Calu3 (cell line): ENCODE data around the gene TMED1. TPM values are rescaled to one million over a fixed set of nuclear protein-coding genes. Genes with fewer than 3 reads are reported as not detected.
"Not testable (repeated sequence)": the region's sequence is repeated elsewhere in the genome, so short reads cannot be mapped to it uniquely, and the experiment has no call there.

Experiments
- BruUV-seq: library from RNA; stranded (reverse); fragments of 400-500 nt; replicated peaks from 2 replicates; lab custom pipeline; 2021; lab: Mats Ljungman, UMichigan
- CTCF ChIA-PET: fragments of 300-600 bp; sonication (Branson Sonifier 250); formaldehyde crosslinking; loops from one replicate; lab custom pipeline; 2022; ENCODE audit warnings: antibody characterized with exemption; lab: Charles Lee
- DNase-seq: peaks from one replicate; pipeline ENCODE4 v3.0.0; 2022
- H3K27ac Mint-ChIP-seq: one replicate; pipeline ENCODE4 v1.8.0; 2022; ENCODE audit warnings: mixed read lengths; ENCODE audit not compliant: unreplicated experiment
- H3K27me3 Mint-ChIP-seq: one replicate; pipeline ENCODE4 v1.8.0; 2022; ENCODE audit warnings: mixed read lengths; ENCODE audit not compliant: unreplicated experiment
- H3K36me3 Mint-ChIP-seq: one replicate; pipeline ENCODE4 v1.8.0; 2022; ENCODE audit warnings: mild to moderate bottlenecking, moderate library complexity, mixed read lengths; ENCODE audit not compliant: insufficient read depth, unreplicated experiment
- H3K4me1 Mint-ChIP-seq: one replicate; pipeline ENCODE4 v1.8.0; 2022; ENCODE audit warnings: mild to moderate bottlenecking, low read depth, mixed read lengths; ENCODE audit not compliant: unreplicated experiment
- H3K4me3 Mint-ChIP-seq: one replicate; pipeline ENCODE4 v1.8.0; 2022; ENCODE audit warnings: mild to moderate bottlenecking, low read depth, moderate library complexity, mixed read lengths; ENCODE audit not compliant: unreplicated experiment
- H3K9me3 Mint-ChIP-seq: one replicate; pipeline ENCODE4 v1.8.0; 2022; ENCODE audit warnings: low read depth, mixed read lengths; ENCODE audit not compliant: unreplicated experiment
- intact Hi-C: fragments of 100-400 bp; cut with micrococcal nuclease; formaldehyde crosslinking; loops from one replicate; pipeline ENCODE4 v1.10.0; 2022; ENCODE audit not compliant: unreplicated experiment
- total RNA-seq: library from RNA; stranded (reverse); gene quantifications from 2 replicates; pipeline ENCODE4 v1.2.3, GENCODE V29; 2022
- TF ChIP-seq, protein P1 (sequence below): fragments of 200-600 bp; IDR thresholded peaks from one replicate; pipeline ENCODE4 v1.8.0; 2022; ENCODE audit warnings: antibody characterized with exemption; ENCODE audit not compliant: unreplicated experiment

TMED1 gene
- total RNA-seq, 1 experiment from 2014 or later: 20.7 TPM

DNA sequence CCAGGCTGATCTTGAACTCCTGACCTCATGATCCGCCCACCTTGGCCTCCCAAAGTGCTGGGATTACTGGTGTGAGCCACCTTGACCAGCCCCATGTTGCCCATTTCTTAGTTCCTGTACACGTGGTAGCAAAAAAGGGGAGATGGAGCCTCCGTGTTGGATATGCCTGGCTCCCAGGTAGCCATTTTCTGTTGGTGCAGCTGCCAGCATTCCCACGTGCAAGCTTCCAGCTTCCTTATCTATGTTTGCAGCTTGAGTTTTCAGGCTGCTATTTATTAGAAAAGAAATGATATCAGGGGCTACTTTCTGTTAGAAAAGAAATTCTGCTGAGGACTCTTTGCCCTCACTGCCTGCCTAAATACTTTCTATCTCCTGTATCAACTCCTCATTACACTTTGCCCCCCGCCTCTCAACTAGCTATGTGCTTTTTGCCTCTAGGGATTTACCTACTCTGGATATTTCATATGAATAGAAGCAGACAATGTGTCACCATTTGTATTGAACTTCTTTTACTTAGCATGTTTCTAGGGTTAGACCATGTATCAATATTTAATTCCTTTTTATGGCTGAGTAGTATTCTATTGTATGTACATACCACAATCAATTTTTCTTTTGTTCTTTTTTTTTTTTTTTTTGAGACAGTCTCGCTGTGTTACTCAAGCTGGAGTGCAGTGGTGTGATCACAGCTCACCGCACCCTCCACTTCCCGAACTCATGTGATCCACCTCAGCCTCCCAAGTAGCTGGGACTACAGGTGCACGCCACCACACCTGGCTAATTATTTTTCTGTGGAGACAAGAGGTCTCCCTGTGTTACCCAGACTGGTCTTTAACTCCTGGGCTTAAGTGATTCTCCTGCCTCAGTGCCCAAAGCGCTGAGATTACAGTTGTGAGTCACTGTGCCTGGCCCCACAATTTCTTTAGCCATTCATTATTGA, 3.4 kb upstream of the TMED1 start:
- CTCF ChIA-PET: no interaction called here

DNA sequence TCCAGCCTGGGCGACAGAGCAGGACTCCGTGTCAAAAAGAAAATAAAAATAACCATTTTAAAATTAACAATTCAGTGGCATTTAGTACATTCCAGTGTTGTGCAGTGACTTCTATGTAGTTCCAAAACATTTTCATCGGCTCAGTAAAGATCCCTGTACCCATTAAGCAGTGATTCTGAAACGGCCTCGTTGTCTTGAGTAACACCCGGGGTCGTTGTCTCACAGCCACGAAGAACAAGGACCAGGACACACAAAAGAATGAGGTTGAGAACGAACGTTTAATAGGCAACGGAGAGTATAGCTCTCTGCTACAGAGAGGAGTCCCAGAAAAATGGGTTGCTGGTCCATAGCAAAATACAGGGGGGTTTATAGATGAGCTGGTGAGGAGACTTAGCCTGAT, 2.4 kb upstream of the TMED1 start:
- H3K9me3 Mint-ChIP-seq: peaks cover 2% of the 10 kb centered on the region
- DNase-seq: no peak
- intact Hi-C loops: no loop called here
- H3K4me3 Mint-ChIP-seq: no peak overlapping the region
- BruUV-seq: no TSS peak
- H3K27me3 Mint-ChIP-seq: no peaks in the 10 kb centered on the region
- H3K4me1 Mint-ChIP-seq: no peaks in the 10 kb centered on the region
- H3K27ac Mint-ChIP-seq: no peak overlapping the region
- TF ChIP-seq, protein P1, sequence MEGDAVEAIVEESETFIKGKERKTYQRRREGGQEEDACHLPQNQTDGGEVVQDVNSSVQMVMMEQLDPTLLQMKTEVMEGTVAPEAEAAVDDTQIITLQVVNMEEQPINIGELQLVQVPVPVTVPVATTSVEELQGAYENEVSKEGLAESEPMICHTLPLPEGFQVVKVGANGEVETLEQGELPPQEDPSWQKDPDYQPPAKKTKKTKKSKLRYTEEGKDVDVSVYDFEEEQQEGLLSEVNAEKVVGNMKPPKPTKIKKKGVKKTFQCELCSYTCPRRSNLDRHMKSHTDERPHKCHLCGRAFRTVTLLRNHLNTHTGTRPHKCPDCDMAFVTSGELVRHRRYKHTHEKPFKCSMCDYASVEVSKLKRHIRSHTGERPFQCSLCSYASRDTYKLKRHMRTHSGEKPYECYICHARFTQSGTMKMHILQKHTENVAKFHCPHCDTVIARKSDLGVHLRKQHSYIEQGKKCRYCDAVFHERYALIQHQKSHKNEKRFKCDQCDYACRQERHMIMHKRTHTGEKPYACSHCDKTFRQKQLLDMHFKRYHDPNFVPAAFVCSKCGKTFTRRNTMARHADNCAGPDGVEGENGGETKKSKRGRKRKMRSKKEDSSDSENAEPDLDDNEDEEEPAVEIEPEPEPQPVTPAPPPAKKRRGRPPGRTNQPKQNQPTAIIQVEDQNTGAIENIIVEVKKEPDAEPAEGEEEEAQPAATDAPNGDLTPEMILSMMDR: no peak
- CTCF ChIA-PET: no interaction called here
- H3K36me3 Mint-ChIP-seq: peaks cover 22% of the 10 kb centered on the region

More for the DNA sequence above, 3.4 kb upstream of the TMED1 start:
- Mint-ChIP-seq H3K36me3 (peaks cover 22% of the 10 kb centered on the region), H3K4me3 (no peak overlapping the region), H3K4me1 (no peaks in the 10 kb centered on the region), H3K27me3 (no peaks in the 10 kb centered on the region), H3K27ac (no peak overlapping the region), H3K9me3 (peaks cover 2% of the 10 kb centered on the region)
- TF ChIP-seq, protein P1: no peak
- intact Hi-C loops: no loop called here
- DNase-seq: no peak
- BruUV-seq: no TSS peak

DNA sequence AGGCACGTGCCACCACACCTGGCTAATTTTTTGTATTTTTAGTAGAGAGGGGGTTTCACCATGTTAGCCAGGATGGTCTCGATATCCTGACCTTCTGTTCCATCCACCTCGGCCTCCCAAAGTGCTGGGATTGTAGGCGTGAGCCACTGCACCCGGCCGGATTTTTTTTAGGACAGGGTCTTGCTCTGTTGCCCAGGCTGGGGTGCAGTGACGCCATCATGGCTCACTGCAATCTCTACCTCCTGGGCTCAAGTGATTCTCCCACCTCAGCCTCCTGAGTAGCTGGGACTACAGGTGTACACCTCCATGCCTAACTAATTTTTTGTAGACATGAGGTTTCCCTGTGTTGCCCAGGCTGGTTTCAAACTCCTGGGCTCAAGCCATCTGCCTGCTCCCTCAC, 1.6 kb upstream of the TMED1 start:
- H3K27ac Mint-ChIP-seq, H3K27me3 Mint-ChIP-seq, intact Hi-C loops, BruUV-seq, H3K4me3 Mint-ChIP-seq, DNase-seq, H3K9me3 Mint-ChIP-seq, CTCF ChIA-PET, H3K4me1 Mint-ChIP-seq: not testable (repeated sequence)
- peaks cover 27% of the 10 kb centered on the region for H3K36me3 Mint-ChIP-seq

DNA sequence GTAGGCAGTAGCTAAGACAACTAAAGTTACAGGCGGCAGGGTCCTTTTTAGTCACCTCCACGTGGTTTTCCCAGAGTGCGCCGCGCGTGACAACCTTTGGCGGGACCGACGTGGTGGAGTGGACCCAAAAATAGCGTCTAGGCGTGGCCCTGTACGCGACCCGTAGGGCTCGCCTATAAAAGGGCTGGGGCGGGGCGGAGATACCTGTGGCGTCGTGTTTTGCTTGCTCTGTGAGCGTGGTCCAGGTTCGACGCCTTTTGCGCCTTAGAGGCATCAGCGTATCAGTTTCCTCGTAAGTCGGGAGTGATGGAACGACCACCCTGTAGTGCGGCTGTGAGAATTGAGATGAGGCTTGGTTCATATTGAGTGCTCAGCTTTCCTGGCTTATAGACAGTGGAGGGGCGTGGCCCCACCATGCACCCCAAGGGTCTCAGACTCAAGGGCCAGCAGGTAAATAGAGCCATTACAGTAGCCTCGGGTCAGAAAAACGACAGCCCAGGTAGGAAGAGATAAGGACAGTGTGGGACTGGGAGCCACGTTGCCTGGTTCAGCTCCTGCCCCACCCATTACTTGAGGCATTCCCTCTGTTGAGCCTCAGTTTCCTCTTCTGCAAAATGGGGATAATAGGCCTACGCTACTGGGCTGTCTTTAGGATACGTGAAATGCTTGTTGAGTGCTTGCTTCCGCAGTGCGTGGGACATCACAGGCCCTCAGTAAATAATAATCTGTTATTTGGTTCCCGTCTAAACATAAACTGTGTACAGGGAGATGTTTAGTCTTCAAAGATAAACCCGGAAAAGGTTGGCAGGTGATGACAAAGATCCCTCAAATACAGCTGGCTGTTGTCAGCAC, 693 bp upstream of the TMED1 start:
- peaks cover 2% of the 10 kb centered on the region for H3K9me3 Mint-ChIP-seq
- CTCF ChIA-PET: interaction anchor here (0.6 to 1.8 kb wide), 6 partner anchors 17 to 119 kb away, joined by 3 to 21 read pairs (median 4); partner anchors contain the start of genes CARM1 and DNM2
- DNase-seq: peak; percentile 67
- peaks cover 33% of the 10 kb centered on the region for H3K36me3 Mint-ChIP-seq
- peak overlapping the region; percentile 80 for H3K4me3 Mint-ChIP-seq
- peak overlapping the region; percentile 85 for H3K27ac Mint-ChIP-seq
- H3K4me1 Mint-ChIP-seq: no peaks in the 10 kb centered on the region
- TF ChIP-seq, protein P1: no peak
- intact Hi-C loops: no loop called here
- BruUV-seq: TSS peak; percentile 34
- no peaks in the 10 kb centered on the region for H3K27me3 Mint-ChIP-seq
